ENCODE measurements around the gene IFIT1. TPM values are rescaled to one million over a fixed set of nuclear protein-coding genes. Genes with fewer than 3 reads are reported as not detected.
"Not testable (repeated sequence)": the region's sequence is repeated elsewhere in the genome, so short reads cannot be mapped to it uniquely, and the experiment has no call there.

Gene IFIT1
- polyA plus RNA-seq, 12 donors = 21.1 to 88.2 (median 47.8) TPM; not detected in 1

GRCh38 chr10:89360157-89360556 is 32.3 kb upstream of the IFIT1 start:
- DNase-seq = no peak

- DNase-seq = no peak
Observed at GRCh38 chr10:89362929-89363328, 29.5 kb upstream of the IFIT1 start.

GRCh38 chr10:89363729-89364442 is 28.5 kb upstream of the IFIT1 start:
- DNase-seq = no peak

- no peak for DNase-seq
Observed at GRCh38 chr10:89364531-89364930, 27.9 kb upstream of the IFIT1 start.

GRCh38 chr10:89367529-89367928 is 24.9 kb upstream of the IFIT1 start:
- no peak for DNase-seq

GRCh38 chr10:89368129-89368528 is 24.3 kb upstream of the IFIT1 start:
- no peak for DNase-seq

- DNase-seq = no peak
Observed at GRCh38 chr10:89369156-89370105, 23.0 kb upstream of the IFIT1 start.

- DNase-seq = no peak
Observed at GRCh38 chr10:89371079-89371478, 21.3 kb upstream of the IFIT1 start.

- DNase-seq = no peak
Observed at GRCh38 chr10:89371987-89372386, 20.4 kb upstream of the IFIT1 start.

- peak; percentile 87 for DNase-seq
Observed at GRCh38 chr10:89373916-89374711, 18.3 kb upstream of the IFIT1 start.

- no peak for DNase-seq
Observed at GRCh38 chr10:89374713-89375141, 17.7 kb upstream of the IFIT1 start.

- no peak for DNase-seq
Observed at GRCh38 chr10:89377705-89378637, 14.5 kb upstream of the IFIT1 start, which contains the start of gene IFIT1B. Gene IFIT1B (plus strand): TSS chr10:89378056. CDS start chr10:89378136, 80 bp downstream.

GRCh38 chr10:89379103-89379502 is 13.3 kb upstream of the IFIT1 start:
- DNase-seq = no peak

- no peak for DNase-seq
Observed at GRCh38 chr10:89382757-89383156, 9.7 kb upstream of the IFIT1 start.

- no peak for DNase-seq
Observed at GRCh38 chr10:89384474-89385340, 7.7 kb upstream of the IFIT1 start.

GRCh38 chr10:89388806-89389205 is 3.6 kb upstream of the IFIT1 start:
- no peak for DNase-seq

- peak; percentile 49 for DNase-seq
Observed at GRCh38 chr10:89389254-89389653, 3.2 kb upstream of the IFIT1 start.

- DNase-seq = peak; percentile 57
Observed at GRCh38 chr10:89390476-89391225, 1.8 kb upstream of the IFIT1 start.

GRCh38 chr10:89391226-89391576 is 1.2 kb upstream of the IFIT1 start:
- DNase-seq = not testable (repeated sequence)

All from muscle of arm (tissue), 12 donors.